ENCODE measurements around the gene OR52N4.

DNA sequence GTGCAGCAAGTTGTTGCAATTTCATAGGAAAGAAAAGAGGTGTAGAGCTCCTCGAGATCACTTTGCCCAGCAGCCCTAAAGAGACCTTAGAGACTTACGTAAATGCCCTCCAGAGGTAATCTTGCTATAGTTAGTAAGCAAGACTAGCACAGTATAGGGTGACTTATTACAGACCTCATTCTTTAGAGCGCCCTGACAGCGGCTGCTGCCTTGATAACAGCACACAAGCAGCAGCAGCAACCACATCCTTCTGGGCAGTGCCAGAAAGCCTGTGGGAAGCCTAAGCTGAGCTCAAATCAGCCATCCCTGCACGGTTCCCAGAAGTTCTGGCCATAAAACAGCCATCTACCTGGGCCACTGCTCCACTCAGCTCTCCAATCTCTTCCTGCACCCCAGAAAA lies 40.3 kb upstream of the OR52N4 start:
- TF ChIP-seq, protein P1, sequence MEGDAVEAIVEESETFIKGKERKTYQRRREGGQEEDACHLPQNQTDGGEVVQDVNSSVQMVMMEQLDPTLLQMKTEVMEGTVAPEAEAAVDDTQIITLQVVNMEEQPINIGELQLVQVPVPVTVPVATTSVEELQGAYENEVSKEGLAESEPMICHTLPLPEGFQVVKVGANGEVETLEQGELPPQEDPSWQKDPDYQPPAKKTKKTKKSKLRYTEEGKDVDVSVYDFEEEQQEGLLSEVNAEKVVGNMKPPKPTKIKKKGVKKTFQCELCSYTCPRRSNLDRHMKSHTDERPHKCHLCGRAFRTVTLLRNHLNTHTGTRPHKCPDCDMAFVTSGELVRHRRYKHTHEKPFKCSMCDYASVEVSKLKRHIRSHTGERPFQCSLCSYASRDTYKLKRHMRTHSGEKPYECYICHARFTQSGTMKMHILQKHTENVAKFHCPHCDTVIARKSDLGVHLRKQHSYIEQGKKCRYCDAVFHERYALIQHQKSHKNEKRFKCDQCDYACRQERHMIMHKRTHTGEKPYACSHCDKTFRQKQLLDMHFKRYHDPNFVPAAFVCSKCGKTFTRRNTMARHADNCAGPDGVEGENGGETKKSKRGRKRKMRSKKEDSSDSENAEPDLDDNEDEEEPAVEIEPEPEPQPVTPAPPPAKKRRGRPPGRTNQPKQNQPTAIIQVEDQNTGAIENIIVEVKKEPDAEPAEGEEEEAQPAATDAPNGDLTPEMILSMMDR (IDR thresholded peaks at IDR 0.05): no peak
- no peak for TF ChIP-seq ZFX (IDR thresholded peaks at IDR 0.05; ENCODE audit: borderline replicate concordance)

Data from 22Rv1 (cell line).